Inflammatory macrophage treated with lipopolysaccharide for 4 hours (primary cell): Measurements from ENCODE around the gene CAPN5.
"Not testable (repeated sequence)": the region's sequence is repeated elsewhere in the genome, so short reads cannot be mapped to it uniquely, and the experiment has no call there.

Experiments
- DNase-seq: peaks from one replicate; pipeline ENCODE4 v3.0.0-alpha.2; 2020

The CAPN5 gene

DNA sequence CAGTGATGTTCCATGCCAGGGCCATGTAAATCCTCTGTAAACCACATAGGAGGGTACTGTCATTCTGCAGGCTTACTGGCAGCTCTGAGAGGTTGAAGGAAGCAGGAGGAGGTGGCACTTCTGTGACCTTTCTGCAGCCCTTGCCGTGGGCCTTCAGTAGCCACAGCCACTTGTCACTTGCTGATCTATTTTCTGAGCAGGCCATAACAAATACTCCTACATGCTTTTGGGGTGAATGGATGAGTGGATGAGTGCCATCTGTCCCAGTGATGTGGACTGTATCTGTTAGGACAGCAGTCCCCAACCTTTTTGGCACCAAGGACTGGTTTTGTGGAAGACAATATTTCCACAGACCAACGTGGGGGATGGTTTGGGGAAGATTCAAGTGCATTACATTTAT, 22.4 kb upstream of the CAPN5 start:
- DNase-seq, result no peak

DNA sequence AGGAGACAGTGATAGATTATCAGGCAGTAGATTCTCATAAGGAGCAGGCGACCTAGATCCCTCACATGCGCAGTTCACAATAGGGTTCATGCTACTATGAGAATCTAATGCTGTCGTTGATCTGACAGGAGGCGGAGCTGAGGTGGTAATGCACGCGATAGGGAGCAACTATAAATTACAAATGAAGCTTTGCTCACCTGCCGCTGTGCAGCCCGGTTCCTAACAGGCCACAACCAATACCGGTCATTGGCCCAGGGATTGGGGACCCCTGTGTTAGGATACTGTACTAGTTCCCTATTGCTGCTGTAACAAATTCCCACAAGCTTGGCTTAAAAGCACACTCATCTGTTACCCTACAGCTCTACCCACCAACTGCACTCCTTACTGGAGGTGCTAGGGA, 21.9 kb upstream of the CAPN5 start:
- DNase-seq, result no peak

GRCh38 chr11:77046060-77046501, 20.7 kb upstream of the CAPN5 start:
- DNase-seq, result no peak

- peak; percentile 93 for DNase-seq
Observed at GRCh38 chr11:77047007-77047927, 19.5 kb upstream of the CAPN5 start.

GRCh38 chr11:77047928-77048446, 18.8 kb upstream of the CAPN5 start:
- not testable (repeated sequence) for DNase-seq

- no peak for DNase-seq
Observed at GRCh38 chr11:77049026-77049425, 17.7 kb upstream of the CAPN5 start.

- no peak for DNase-seq
Observed at GRCh38 chr11:77051511-77051910, 15.3 kb upstream of the CAPN5 start.

GRCh38 chr11:77052518-77052917, 14.3 kb upstream of the CAPN5 start:
- DNase-seq, result no peak

GRCh38 chr11:77053217-77054015, 13.4 kb upstream of the CAPN5 start:
- no peak for DNase-seq

- DNase-seq, result no peak
Observed at GRCh38 chr11:77054084-77054483, 12.7 kb upstream of the CAPN5 start.

DNA sequence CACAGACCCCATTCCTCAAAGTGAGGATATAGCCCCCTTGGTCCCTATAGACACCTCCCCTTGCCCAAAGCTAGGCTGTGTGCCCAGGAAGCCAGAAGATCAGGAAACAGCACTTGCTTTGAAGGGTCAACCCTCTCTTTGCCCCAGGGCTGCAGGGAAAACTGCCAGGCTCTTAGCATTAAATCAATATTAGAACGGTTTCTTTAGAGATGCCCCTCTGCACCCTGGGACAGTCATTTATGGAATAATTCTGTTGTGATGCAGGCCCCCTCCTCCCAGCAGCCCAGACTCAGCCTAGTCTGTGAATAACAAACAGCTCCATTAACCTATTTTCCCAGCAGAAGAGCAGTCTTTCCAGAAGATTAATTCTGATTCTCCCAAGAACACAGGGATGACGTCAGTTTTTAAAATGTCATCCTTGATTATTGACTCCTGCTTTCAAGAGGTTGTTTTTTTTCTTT, 11.6 kb upstream of the CAPN5 start:
- DNase-seq, result no peak

DNA sequence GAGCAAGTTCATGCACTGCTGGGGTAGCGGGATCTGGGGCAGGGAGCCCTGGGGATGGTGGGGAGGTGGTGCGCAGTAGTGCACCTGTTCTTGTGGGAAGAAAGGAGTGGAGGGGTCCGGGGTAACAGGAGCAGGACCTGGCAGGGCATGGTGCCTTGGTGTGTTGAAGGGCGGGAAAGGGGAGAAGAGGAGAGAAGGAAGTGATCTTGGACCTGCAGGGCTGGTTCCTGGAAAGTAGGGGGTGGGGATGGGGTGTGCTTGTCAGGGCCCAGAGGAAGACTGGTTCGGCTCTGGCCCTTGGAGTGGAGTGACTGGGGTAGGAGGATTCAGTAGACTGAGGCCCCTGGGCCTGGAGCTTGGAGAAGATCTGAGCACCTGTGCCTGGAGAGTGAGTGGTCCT, 10.9 kb upstream of the CAPN5 start:
- DNase-seq, result no peak

GRCh38 chr11:77056814-77057402, 9.9 kb upstream of the CAPN5 start:
- DNase-seq, result no peak

- DNase-seq, result no peak
Observed at GRCh38 chr11:77057938-77058474, 8.8 kb upstream of the CAPN5 start.

DNA sequence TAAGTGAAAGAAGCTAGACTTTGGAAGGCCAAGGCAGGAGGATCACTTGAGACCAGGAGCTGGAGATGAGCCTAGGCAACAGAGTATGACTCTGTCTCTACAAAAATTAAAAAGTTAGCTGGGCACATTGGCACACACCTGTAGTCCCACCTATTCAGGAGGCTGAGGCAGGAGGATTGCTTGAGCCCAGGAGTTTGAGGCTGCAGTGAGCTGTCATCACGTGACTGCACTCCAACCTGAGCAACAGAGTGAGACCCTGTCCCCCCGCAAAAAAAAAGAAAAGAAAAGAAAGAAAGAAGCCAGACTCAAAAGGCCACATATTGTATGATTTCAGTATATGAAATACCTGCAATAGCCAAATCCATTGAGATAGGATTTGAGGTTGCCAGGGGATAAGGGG, 7.9 kb upstream of the CAPN5 start:
- no peak for DNase-seq

DNA sequence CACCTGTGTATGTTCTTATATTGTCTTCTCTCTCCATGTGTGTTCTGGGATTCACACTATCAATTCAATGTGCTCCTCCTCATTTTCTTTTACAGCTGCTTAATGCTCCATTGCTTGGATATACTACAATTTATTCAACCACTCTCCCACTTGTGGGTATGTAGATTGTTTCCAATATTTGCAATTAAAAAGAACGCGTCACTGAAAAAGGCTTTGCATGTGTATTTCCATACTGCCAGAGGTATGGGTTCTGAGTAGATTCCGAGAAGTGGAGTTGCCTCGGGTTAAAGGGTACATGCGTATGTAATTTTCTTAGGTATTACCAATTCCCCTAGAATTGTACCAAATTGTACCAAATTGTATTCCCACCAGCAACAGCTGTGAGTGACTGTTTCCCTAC, 7.0 kb upstream of the CAPN5 start:
- no peak for DNase-seq

DNA sequence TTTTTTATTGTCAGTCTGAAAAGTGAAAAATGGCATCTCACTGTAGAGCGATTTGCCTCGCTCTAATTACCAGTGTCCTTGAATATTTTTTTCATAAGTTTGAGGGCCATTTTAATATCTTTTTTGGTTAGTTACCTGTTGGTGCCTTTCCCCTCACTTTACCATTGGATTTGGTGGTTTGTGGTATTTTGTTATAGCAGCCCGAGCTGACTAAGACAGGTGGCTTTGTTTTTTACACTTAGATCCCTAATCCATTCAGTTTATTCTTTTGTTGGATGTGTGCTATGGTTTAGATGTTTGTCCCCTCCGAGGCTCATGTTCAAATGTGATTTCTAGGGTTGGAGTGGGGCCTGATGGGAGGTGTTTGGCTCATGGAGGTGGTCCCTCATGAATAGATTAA, 6.5 kb upstream of the CAPN5 start:
- no peak for DNase-seq

- not testable (repeated sequence) for DNase-seq
Observed at GRCh38 chr11:77061258-77061657, 5.5 kb upstream of the CAPN5 start.

- DNase-seq, result no peak
Observed at GRCh38 chr11:77062924-77063323, 3.8 kb upstream of the CAPN5 start.

GRCh38 chr11:77063407-77063806, 3.4 kb upstream of the CAPN5 start:
- no peak for DNase-seq

DNA sequence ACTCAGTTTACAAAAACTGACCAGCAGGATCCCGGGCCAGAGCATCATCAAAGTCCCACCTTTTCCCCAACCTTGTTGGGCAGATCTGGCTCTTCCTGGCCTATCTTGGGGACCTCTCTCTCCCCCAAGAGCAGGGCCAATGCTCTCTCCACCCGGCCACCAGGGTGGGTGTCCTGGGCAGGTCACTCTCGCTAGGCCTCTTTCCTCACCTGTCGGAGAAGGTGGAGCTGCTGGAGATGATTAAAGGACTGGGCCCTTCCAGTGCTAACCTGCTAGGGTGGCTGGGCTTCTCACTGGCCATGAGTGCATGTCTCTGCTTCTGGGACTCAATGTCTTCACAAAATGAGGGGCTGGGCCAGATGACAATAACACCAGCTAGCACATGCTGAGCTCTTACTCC, 2.9 kb upstream of the CAPN5 start:
- DNase-seq, result no peak

DNA sequence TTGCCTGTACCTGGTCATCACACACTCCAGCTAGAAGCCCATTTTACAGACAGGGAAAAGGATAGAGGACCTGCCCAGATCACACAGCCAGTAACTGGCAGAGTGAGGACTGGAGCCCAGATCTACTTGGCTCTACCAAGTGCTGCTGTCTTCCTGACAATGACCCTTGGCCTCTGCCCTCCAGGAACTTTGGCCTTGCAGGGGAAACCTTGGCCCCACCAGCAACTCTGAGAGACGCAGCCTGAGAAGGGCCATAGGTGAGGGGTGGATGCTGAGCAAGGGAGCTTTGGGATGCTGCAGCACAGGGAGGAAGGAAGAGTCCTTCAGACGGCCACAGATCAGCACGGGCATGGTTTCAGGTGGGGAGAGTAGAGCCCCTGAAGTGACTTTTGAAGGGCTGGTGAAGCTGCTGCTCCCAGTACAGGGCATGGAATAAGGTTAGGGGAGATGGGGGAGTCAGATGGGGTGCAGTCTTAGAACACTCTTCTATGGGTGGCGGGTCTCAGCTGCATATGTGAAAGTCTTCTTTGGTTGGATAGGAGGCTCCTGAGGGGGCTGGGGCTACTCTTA, 2.0 kb upstream of the CAPN5 start:
- no peak for DNase-seq

- peak; percentile 90 for DNase-seq
Observed at GRCh38 chr11:77065878-77066228, 918 bp upstream of the CAPN5 start.
